ENCODE data around the gene WDR86.

GRCh38 chr7:151387161-151388006 is 22.5 kb downstream of the WDR86 start:
- no peak for TF ChIP-seq EZH2 (IDR thresholded peaks at IDR 0.05; ENCODE audit: insufficient read depth, poor library complexity, severe bottlenecking)
- no peak for TF ChIP-seq EZH2phosphoT487 (IDR thresholded peaks at IDR 0.05; ENCODE audit: insufficient read depth, low read depth)
